Hepatocyte (in vitro differentiated cells): Measurements from ENCODE around the gene ATIC. TPM values are rescaled to one million over a fixed set of nuclear protein-coding genes. Genes with fewer than 3 reads are reported as not detected.

Source experiments
- DNase-seq: peaks from one replicate; pipeline ENCODE4 v3.0.0-alpha.2; 2016; ENCODE audit warnings: low spot score
- H2AFZ ChIP-seq: fragments of 200-600 bp; sonication (generic); 2 replicates; pipeline ENCODE4 v1.6.0; 2016; ENCODE audit warnings: antibody characterized with exemption, mild to moderate bottlenecking
- H3K27ac ChIP-seq: fragments of 200-600 bp; sonication (generic); 2 replicates; pipeline ENCODE4 v1.5.1; 2016; ENCODE audit warnings: mild to moderate bottlenecking
- H3K27me3 ChIP-seq: fragments of 200-600 bp; sonication (generic); 2 replicates; pipeline ENCODE4 v1.6.1; 2016
- H3K36me3 ChIP-seq: fragments of 200-600 bp; sonication (generic); replicated peaks from 2 replicates; pipeline ENCODE4 v1.5.1; 2016; ENCODE audit warnings: low read depth; ENCODE audit not compliant: insufficient read depth
- H3K4me1 ChIP-seq: fragments of 200-600 bp; sonication (generic); 2 replicates; pipeline ENCODE4 v1.5.1; 2016; ENCODE audit warnings: mild to moderate bottlenecking, moderate library complexity; ENCODE audit not compliant: insufficient read depth
- H3K4me2 ChIP-seq: fragments of 200-600 bp; sonication (generic); 2 replicates; pipeline ENCODE4 v1.6.0; 2016
- H3K4me3 ChIP-seq: fragments of 200-600 bp; sonication (generic); 2 replicates; pipeline ENCODE4 v1.5.1; 2016; ENCODE audit warnings: mild to moderate bottlenecking
- H3K79me2 ChIP-seq: fragments of 200-600 bp; sonication (generic); 2 replicates; pipeline ENCODE4 v1.6.0; 2017; ENCODE audit warnings: mild to moderate bottlenecking
- H3K9me2 ChIP-seq: fragments of 200-600 bp; sonication (generic); replicated peaks from 2 replicates; pipeline ENCODE4 v1.6.0; 2017; ENCODE audit warnings: mild to moderate bottlenecking; ENCODE audit not compliant: insufficient read depth
- H3K9me3 ChIP-seq: fragments of 200-600 bp; sonication (generic); 2 replicates; pipeline ENCODE4 v1.5.1; 2016; ENCODE audit warnings: low read depth, mild to moderate bottlenecking
- H4K20me1 ChIP-seq: fragments of 200-600 bp; sonication (generic); 2 replicates; pipeline ENCODE4 v1.6.0; 2016; ENCODE audit warnings: mild to moderate bottlenecking; ENCODE audit not compliant: insufficient read depth, poor library complexity, severe bottlenecking
- CTCF ChIP-seq: fragments of 200-600 bp; sonication (generic); IDR thresholded peaks from 2 replicates; pipeline ENCODE4 v1.5.1; 2016; ENCODE audit warnings: antibody characterized with exemption, mild to moderate bottlenecking; ENCODE audit not compliant: poor library complexity
- EZH2 ChIP-seq: fragments of 200-600 bp; sonication (generic); IDR thresholded peaks from 2 replicates; pipeline ENCODE4 v1.6.1; 2016; ENCODE audit warnings: antibody characterized with exemption, mild to moderate bottlenecking, borderline replicate concordance
- EZH2phosphoT487 ChIP-seq: fragments of 200-600 bp; sonication (generic); IDR thresholded peaks from one replicate; pipeline ENCODE4 v1.6.1; 2018; ENCODE audit warnings: antibody characterized with exemption, mild to moderate bottlenecking, low read depth, moderate library complexity; ENCODE audit not compliant: unreplicated experiment, severe bottlenecking
- WGBS: methylation state at CpG from one replicate; pipeline ENCODE4 v1.1.6; 2016; ENCODE audit warnings: low lambda C conversion rate; ENCODE audit errors: missing lambda C conversion rate; 5-methylcytosine and 5-hydroxymethylcytosine counted together
- polyA plus RNA-seq: library from polyadenylated mRNA; unstranded; fragments of >200 nt; fragmentation: Nextera tagmentation; extraction: Ambion mirVana; gene quantifications from 2 replicates; pipeline ENCODE4 v1.2.1, GENCODE V29; 2016
- total RNA-seq: library from RNA; depleted of rRNA; stranded (reverse); fragments of >200 nt; gene quantifications from 2 replicates; pipeline ENCODE4 v1.2.3, GENCODE V29; 2014

The ATIC gene
- total and polyA plus RNA-seq, 2 experiments from 2014 or later, result 19.6 to 82.7 TPM

- Histone ChIP-seq H3K79me2 (no peaks in the 10 kb centered on the region), H3K9me2 (no peaks in the 10 kb centered on the region), H3K4me3 (no peak overlapping the region), H3K4me2 (no peak overlapping the region), H3K9me3 (no peaks in the 10 kb centered on the region), H3K27me3 (no peaks in the 10 kb centered on the region), H3K4me1 (no peaks in the 10 kb centered on the region), H2AFZ (no peak overlapping the region), H3K27ac (no peak overlapping the region), H3K36me3 (peaks cover 20% of the 10 kb centered on the region), H4K20me1 (peaks cover 3% of the 10 kb centered on the region)
- TF ChIP-seq CTCF (no peak), EZH2 (no peak), EZH2phosphoT487 (no peak)
- WGBS, result 97% methylated on average over 14 of the region's 14 CpGs
- DNase-seq, result no peak
These were observed 60.3 kb downstream of the ATIC start for GRCh38 chr2:215371915-215372897.

- no peak overlapping the region for H2AFZ ChIP-seq
- no peaks in the 10 kb centered on the region for H3K4me1 ChIP-seq
- H4K20me1 ChIP-seq, result peaks cover 3% of the 10 kb centered on the region
- H3K4me3 ChIP-seq, result no peak overlapping the region
- no peaks in the 10 kb centered on the region for H3K9me3 ChIP-seq
- TF ChIP-seq CTCF (no peak), EZH2 (no peak), EZH2phosphoT487 (no peak)
- no peaks in the 10 kb centered on the region for H3K27me3 ChIP-seq
- no peak overlapping the region for H3K4me2 ChIP-seq
- no peaks in the 10 kb centered on the region for H3K79me2 ChIP-seq
- WGBS, result 90% methylated on average over 9 of the region's 9 CpGs
- no peak for DNase-seq
- H3K27ac ChIP-seq, result no peak overlapping the region
- peaks cover 20% of the 10 kb centered on the region for H3K36me3 ChIP-seq
- no peaks in the 10 kb centered on the region for H3K9me2 ChIP-seq
These were observed 61.2 kb downstream of the ATIC start for GRCh38 chr2:215372968-215373649.

GRCh38 chr2:215374002-215374401 lies 62.1 kb downstream of the ATIC start:
- Histone ChIP-seq H3K9me3 (no peaks in the 10 kb centered on the region), H3K4me1 (no peaks in the 10 kb centered on the region), H3K4me3 (no peak overlapping the region), H3K4me2 (no peak overlapping the region), H3K79me2 (no peaks in the 10 kb centered on the region), H4K20me1 (no peaks in the 10 kb centered on the region), H2AFZ (no peak overlapping the region), H3K27me3 (no peaks in the 10 kb centered on the region), H3K36me3 (peaks cover 25% of the 10 kb centered on the region), H3K27ac (no peak overlapping the region), H3K9me2 (no peaks in the 10 kb centered on the region)
- WGBS, result 80% methylated on average over 1 of the region's 1 CpG
- DNase-seq, result no peak
- TF ChIP-seq EZH2phosphoT487 (no peak), EZH2 (no peak), CTCF (no peak)
